Measurements from ENCODE around the gene MRPL52. TPM values are rescaled to one million over a fixed set of nuclear protein-coding genes. Genes with fewer than 3 reads are reported as not detected.
"Not testable (repeated sequence)": the region's sequence is repeated elsewhere in the genome, so short reads cannot be mapped to it uniquely, and the experiment has no call there.

The MRPL52 gene
- total and polyA plus RNA-seq, 2 of the 13 experiments (the other 11 are each of a cell fraction or from before 2014, with no cell fraction given) = 118 to 329 TPM

- 59% methylated on average over 5 of the region's 5 CpGs for WGBS (ENCODE audit: low lambda C conversion rate)
- H3K4me1 ChIP-seq (ENCODE audit: insufficient read depth, low read length) = peaks cover 34% of the 10 kb centered on the region
- POLR2A ChIA-PET = interaction anchor here (1.9 kb wide), 1 partner anchor 27 kb away, joined by 9 read pairs; the partner anchor contains the start of gene OXA1L
- H4K20me1 ChIP-seq (ENCODE audit: insufficient read depth, low read length); H3K9ac ChIP-seq (ENCODE audit: insufficient read depth, low read depth, low read length); BruUV-seq (replicated peaks); H3K4me2 ChIP-seq (ENCODE audit: low read depth, low read length); H2AFZ ChIP-seq (ENCODE audit: low read length); H3K27ac ChIP-seq (ENCODE audit: extremely low read length, insufficient read depth, low read length); CTCF ChIA-PET (ENCODE audit: low intra/inter-chr PET ratio, low total read pairs); ATAC-seq; in situ Hi-C loops (cut with HindIII; ENCODE audit: extremely low pct_ligation_motif_present, low pct_unique_long_range_greater_than_20kb); H3K27me3 ChIP-seq (ENCODE audit: control insufficient read depth in 1 of 2, insufficient read depth in 2 of 2, low read length in 2 of 2); H3K4me3 ChIP-seq (replicated peaks in 1 of 3; ENCODE audit: insufficient read depth in 1 of 3, low read depth in 2 of 3, low read length in 3 of 3); intact Hi-C loops (cut with micrococcal nuclease; ENCODE audit: unreplicated experiment); H3K36me3 ChIP-seq (replicated peaks in 1 of 2; ENCODE audit: control insufficient read depth in 1 of 2, insufficient read depth in 2 of 2, low read length in 2 of 2); H3K9me3 ChIP-seq (ENCODE audit: low read length); H3K79me2 ChIP-seq (ENCODE audit: insufficient read depth, low read length); DNase-seq (ENCODE audit: low spot score); FAIRE-seq: not testable (repeated sequence)
These were observed 36.1 kb upstream of the MRPL52 start for GRCh38 chr14:22793550-22793949.

GRCh38 chr14:22793976-22794375 lies 35.7 kb upstream of the MRPL52 start:
- FAIRE-seq (no peak), DNase-seq (ENCODE audit: low spot score) (no peak), ATAC-seq (no peak)
- no peaks in the 10 kb centered on the region for H3K79me2 ChIP-seq (ENCODE audit: insufficient read depth, low read length)
- no peak overlapping the region for H2AFZ ChIP-seq (ENCODE audit: low read length)
- no peaks in the 10 kb centered on the region for H3K36me3 ChIP-seq (replicated peaks in 1 of 2; ENCODE audit: control insufficient read depth in 1 of 2, insufficient read depth in 2 of 2, low read length in 2 of 2)
- 69% methylated on average over 5 of the region's 5 CpGs for whole genome bisulfite sequencing (ENCODE audit: low lambda C conversion rate)
- no peaks in the 10 kb centered on the region for H3K27me3 ChIP-seq (ENCODE audit: control insufficient read depth in 1 of 2, insufficient read depth in 2 of 2, low read length in 2 of 2)
- TF ChIP-seq CEBPB (IDR thresholded peaks at IDR 0.05; ENCODE audit: borderline replicate concordance, low read depth, low read length) (no peak), ZNF263 (CRISPR knock-in tag; IDR thresholded peaks at IDR 0.05) (peak; percentile 71), JARID2 (CRISPR knock-in tag; IDR thresholded peaks at IDR 0.05; ENCODE audit: insufficient replicate concordance) (no peak)
- H3K4me3 ChIP-seq (replicated peaks in 1 of 3; ENCODE audit: insufficient read depth in 1 of 3, low read depth in 2 of 3, low read length in 3 of 3) = no peak overlapping the region
- H3K9me3 ChIP-seq (ENCODE audit: low read length) = no peaks in the 10 kb centered on the region
- ChIA-PET POLR2A (interaction anchor here (1.2 to 1.9 kb wide), 2 partner anchors 13 to 28 kb away, joined by 3 to 9 read pairs; partner anchors contain the start of gene OXA1L), CTCF (ENCODE audit: low intra/inter-chr PET ratio, low total read pairs) (no interaction called here)
- no peak overlapping the region for H3K27ac ChIP-seq (ENCODE audit: extremely low read length, insufficient read depth, low read length)
- BruUV-seq (replicated peaks) = no TSS peak
- H4K20me1 ChIP-seq (ENCODE audit: insufficient read depth, low read length) = no peaks in the 10 kb centered on the region
- H3K9ac ChIP-seq (ENCODE audit: insufficient read depth, low read depth, low read length) = no peak overlapping the region
- H3K4me2 ChIP-seq (ENCODE audit: low read depth, low read length) = no peak overlapping the region
- peaks cover 34% of the 10 kb centered on the region for H3K4me1 ChIP-seq (ENCODE audit: insufficient read depth, low read length)
- intact Hi-C loops (cut with micrococcal nuclease; ENCODE audit: unreplicated experiment) = no loop called here
- in situ Hi-C loops (cut with HindIII; ENCODE audit: extremely low pct_ligation_motif_present, low pct_unique_long_range_greater_than_20kb) = no loop called here

Data from HepG2 (cell line).